Nasal cavity respiratory epithelium epithelial cell of viscerocranial mucosa (primary cell): ENCODE results near the gene HK2. TPM values are rescaled to one million over a fixed set of nuclear protein-coding genes. Genes with fewer than 3 reads are reported as not detected.

Experiments
- total RNA-seq: library from RNA; depleted of rRNA; stranded (reverse); fragments of >200 nt; gene quantifications from 2 replicates; pipeline ENCODE4 v1.2.3, GENCODE V29; 2014

Gene HK2
- 114 and 130 TPM in 2 replicates for total RNA-seq

GRCh38 chr2:74833418-74834233 is at the start of gene HK2:
Gene HK2 (plus strand): TSS chr2:74834127. CDS start chr2:74834581, 454 bp downstream.

Other genes with a start within 250 kb of the HK2 start
- gene M1AP, start 185.8 kb upstream of the HK2 start, total RNA-seq: 2.1 and 2.8 TPM in 2 replicates
- gene SEMA4F, start 179.9 kb upstream of the HK2 start, total RNA-seq: 3.1 and 10.8 TPM in 2 replicates
- gene POLE4, start 124.5 kb downstream of the HK2 start, total RNA-seq: 12.0 and 18.5 TPM in 2 replicates